K562 (cell line): ENCODE data around the gene ASIC1. TPM values are rescaled to one million over a fixed set of nuclear protein-coding genes. Genes with fewer than 3 reads are reported as not detected.

Source experiments
- CBX2 ChIP-seq: fragments of 200-600 bp; sonication (generic); IDR thresholded peaks from one replicate; pipeline ENCODE4 v1.6.1; 2012; ENCODE audit warnings: mild to moderate bottlenecking, low read length, inconsistent platforms; ENCODE audit not compliant: insufficient read depth, poor library complexity, severe bottlenecking
- CREBBP ChIP-seq: IDR thresholded peaks from one replicate; pipeline ENCODE4 v1.6.1; 2012; ENCODE audit warnings: low read depth, mild to moderate bottlenecking, control low read depth, inconsistent platforms, low read length
- CSDE1 ChIP-seq, 2 experiments: fragments of 450-650 bp; IDR thresholded peaks; 2 replicates each; pipeline ENCODE4 v1.6.1; 2016; ENCODE audit warnings: mild to moderate bottlenecking in 1 of 2
- FOXK1 ChIP-seq: sonication (generic); formaldehyde crosslinking; IDR thresholded peaks from 2 replicates; pipeline ENCODE4 v1.8.0; 2022; ENCODE audit warnings: missing genetic modification reagents, mild to moderate bottlenecking, borderline replicate concordance
- HOMEZ ChIP-seq: fragments of 250-450 bp; sonication (Bioruptor Pico); IDR thresholded peaks from 2 replicates; pipeline ENCODE4 v1.4.0; 2020; ENCODE audit warnings: mild to moderate bottlenecking, moderate library complexity
- MBD2 ChIP-seq: sonication (generic); IDR thresholded peaks from 2 replicates; pipeline ENCODE4 v1.6.1; 2016; ENCODE audit warnings: low read depth, borderline replicate concordance
- MLLT1 ChIP-seq, 2 experiments: fragments of 450-650 bp; IDR thresholded peaks; 2 replicates each; pipeline ENCODE4 v1.6.1; 2016
- MLX ChIP-seq, 2 experiments: fragments of 450-650 bp in 1 of 2; sonication (generic) in 1 of 2; formaldehyde crosslinking; conservative IDR thresholded peaks; 2 replicates each; pipeline versions ENCODE4 v1.4.0 to v1.8.1; 2020 to 2022; ENCODE audit warnings: mild to moderate bottlenecking in 1 of 2, missing genetic modification reagents in 1 of 2
- NR2F6 ChIP-seq: fragments of 450-650 bp; formaldehyde crosslinking; IDR thresholded peaks from 2 replicates; pipeline ENCODE4 v1.4.0; 2020; ENCODE audit warnings: mild to moderate bottlenecking
- PML ChIP-seq: IDR thresholded peaks from 2 replicates; pipeline ENCODE4 v1.6.1; 2012; ENCODE audit warnings: low read length, inconsistent platforms
- POLR2A ChIP-seq: fragments of 450-650 bp; conservative IDR thresholded peaks from 2 replicates; pipeline ENCODE4 v1.6.1; 2016
- POLR2G ChIP-seq: fragments of 200-400 bp; formaldehyde crosslinking; IDR thresholded peaks from 2 replicates; pipeline ENCODE4 v1.6.1; 2017; ENCODE audit warnings: low read depth, mild to moderate bottlenecking, antibody characterized with exemption, low read length, moderate library complexity
- RAD21 ChIP-seq, 2 experiments: fragments of 250-450 bp in 1 of 2; fragments of 450-650 bp in 1 of 2; sonication (Bioruptor Pico) in 1 of 2; formaldehyde crosslinking in 1 of 2; IDR thresholded peaks in 1 of 2; conservative IDR thresholded peaks in 1 of 2; 2 replicates each; pipeline versions ENCODE4 v1.4.0 to v1.8.0; 2020 to 2022; ENCODE audit warnings: mild to moderate bottlenecking in 2 of 2, moderate library complexity in 1 of 2
- RUNX1 ChIP-seq: sonication (generic); IDR thresholded peaks from 2 replicates; pipeline ENCODE4 v1.6.1; 2016; ENCODE audit warnings: antibody characterized with exemption, low read depth
- SIN3A ChIP-seq, 2 experiments: fragments of 150-350 bp in 1 of 2; IDR thresholded peaks; 2 replicates each; pipeline ENCODE4 v1.6.1; 2011 to 2016; ENCODE audit warnings: borderline replicate concordance in 2 of 2, low read depth in 2 of 2, low read length in 2 of 2, mild to moderate bottlenecking in 2 of 2, moderate library complexity in 2 of 2; ENCODE audit not compliant: control insufficient read depth in 1 of 2
- SNAPC5 ChIP-seq: fragments of 250-450 bp; sonication (Bioruptor Pico); IDR thresholded peaks from 2 replicates; pipeline ENCODE4 v1.8.0; 2021; ENCODE audit warnings: moderate library complexity, mild to moderate bottlenecking, inconsistent platforms
- SUPT5H ChIP-seq: fragments of 450-650 bp; IDR thresholded peaks from 2 replicates; pipeline ENCODE4 v1.6.1; 2016
- TFAM ChIP-seq: fragments of 250-450 bp; sonication (Bioruptor Pico); conservative IDR thresholded peaks from 2 replicates; pipeline ENCODE4 v1.5.0; 2021; ENCODE audit warnings: mild to moderate bottlenecking, moderate library complexity
- TSC22D4 ChIP-seq: fragments of 450-650 bp; IDR thresholded peaks from 2 replicates; pipeline ENCODE4 v1.6.1; 2016; ENCODE audit warnings: missing genetic modification characterization, missing biosample characterization, control low read depth
- U2AF1 ChIP-seq: fragments of 200-400 bp; formaldehyde crosslinking; optimal IDR thresholded peaks from 2 replicates; pipeline ENCODE3; 2017; ENCODE audit warnings: mild to moderate bottlenecking, low read depth, low read length, moderate library complexity
- ZNF511 ChIP-seq: sonication (generic); formaldehyde crosslinking; IDR thresholded peaks from 2 replicates; pipeline ENCODE4 v1.8.0; 2022; ENCODE audit warnings: mild to moderate bottlenecking, missing genetic modification reagents
- ZNF551 ChIP-seq: fragments of 250-450 bp; sonication (Bioruptor Pico); IDR thresholded peaks from 2 replicates; pipeline ENCODE4 v1.5.0; 2021; ENCODE audit warnings: mild to moderate bottlenecking, moderate library complexity
- ZSCAN32 ChIP-seq: fragments of 450-650 bp; formaldehyde crosslinking; IDR thresholded peaks from 2 replicates; pipeline ENCODE4 v1.4.0; 2020; ENCODE audit warnings: mild to moderate bottlenecking, moderate library complexity
- polyA plus RNA-seq, 8 experiments: library from polyadenylated mRNA; depleted of rRNA in 4 of 8; stranded (reverse) in 5 of 8; unstranded in 3 of 8; fragments of >200 nt; fragmentation: Nextera tagmentation in 2 of 8; fragmentation: Illumina TruSeq in 1 of 8; extraction: Ambion mirVana in 2 of 8; extraction: Trizol in 1 of 8; gene quantifications; 2 replicates each; pipeline versions ENCODE4 v1.2.1 to v1.2.3, GENCODE V29; 2011 to 2014; ENCODE audit warnings: inconsistent platforms in 1 of 8, missing spikeins in 1 of 8
- total RNA-seq, 7 experiments: library from RNA; depleted of rRNA in 6 of 7; stranded (reverse); fragments of >200 nt in 6 of 7; fragmentation: Illumina TruSeq in 2 of 7; extraction: Trizol in 2 of 7; gene quantifications; 2 replicates each; pipeline versions ENCODE4 v1.2.1 to v1.2.3, GENCODE V29; 2011 to 2021; ENCODE audit warnings: low replicate concordance in 1 of 7

Gene ASIC1
- total and polyA plus RNA-seq, 9 of the 15 experiments (the other 6 are each of a cell fraction or from before 2014, with no cell fraction given) = 0.01 to 1.7 (median 0.45) TPM

- TF ChIP-seq POLR2A = peak; percentile 91
- peak; percentile 48; the same call in 1 of the 2 replicates for TF ChIP-seq PML
- peak; percentile 76 for TF ChIP-seq MBD2
- TF ChIP-seq CBX2 = no peak
- TF ChIP-seq MLLT1 (IDR thresholded peaks at IDR 0.05) = no peak
- peak; percentile 91 to 98 for TF ChIP-seq SIN3A (IDR thresholded peaks at IDR 0.05; ENCODE audit: borderline replicate concordance in 2 of 2, control insufficient read depth in 1 of 2, low read depth in 2 of 2, low read length in 2 of 2)
- TF ChIP-seq ZNF551 = no peak
- TF ChIP-seq HOMEZ (CRISPR knock-in tag) = no peak
- TF ChIP-seq CREBBP = no peak
- TF ChIP-seq NR2F6 (CRISPR knock-in tag) = no peak
- no peak for TF ChIP-seq SNAPC5
- no peak for TF ChIP-seq TSC22D4 (tag)
- no peak for TF ChIP-seq TFAM (CRISPR knock-in tag)
- no peak for TF ChIP-seq MLX (CRISPR knock-in tag; conservative IDR thresholded peaks at IDR 0.05)
- no peak for TF ChIP-seq ZNF511 (CRISPR knock-in tag)
- TF ChIP-seq RUNX1 = no peak
- peak in 1 of 2 experiments; percentile 59; a peak in 2 of 4 replicates for TF ChIP-seq CSDE1 (IDR thresholded peaks at IDR 0.05)
- TF ChIP-seq POLR2G = peak; percentile 95
- no peak; a peak in 1 of 4 replicates for TF ChIP-seq RAD21 (CRISPR knock-in tag; conservative IDR thresholded peaks at IDR 0.05 in 1 of 2, IDR thresholded peaks at IDR 0.05 in 1 of 2)
- TF ChIP-seq SUPT5H = peak; percentile 90
- TF ChIP-seq U2AF1 = no peak
- TF ChIP-seq ZSCAN32 = no peak
- no peak; the same call in 1 of the 2 replicates for TF ChIP-seq FOXK1 (CRISPR knock-in tag)
These were observed 32.0 kb upstream of the ASIC1 start, which contains the start of gene RACGAP1 (continued) for GRCh38 chr12:50025187-50026059.
